Dermis microvascular lymphatic vessel endothelial cell (primary cell): ENCODE results near the gene CSAD. TPM values are rescaled to one million over a fixed set of nuclear protein-coding genes. Genes with fewer than 3 reads are reported as not detected.
"Not testable (repeated sequence)": the region's sequence is repeated elsewhere in the genome, so short reads cannot be mapped to it uniquely, and the experiment has no call there.

Source experiments
- DNase-seq, 2 donors: peaks; one replicate each; pipeline versions ENCODE4 v3.0.0 to v3.0.0-alpha.2; 2010; ENCODE audit warnings: low read depth in 2 of 2
- total RNA-seq: library from RNA; depleted of rRNA; stranded (reverse); fragments of >200 nt; gene quantifications from 2 replicates; pipeline ENCODE4 v1.2.1, GENCODE V29; 2014

Gene CSAD
- total RNA-seq, 1 donor from 2014 or later = 2.6 TPM

DNA sequence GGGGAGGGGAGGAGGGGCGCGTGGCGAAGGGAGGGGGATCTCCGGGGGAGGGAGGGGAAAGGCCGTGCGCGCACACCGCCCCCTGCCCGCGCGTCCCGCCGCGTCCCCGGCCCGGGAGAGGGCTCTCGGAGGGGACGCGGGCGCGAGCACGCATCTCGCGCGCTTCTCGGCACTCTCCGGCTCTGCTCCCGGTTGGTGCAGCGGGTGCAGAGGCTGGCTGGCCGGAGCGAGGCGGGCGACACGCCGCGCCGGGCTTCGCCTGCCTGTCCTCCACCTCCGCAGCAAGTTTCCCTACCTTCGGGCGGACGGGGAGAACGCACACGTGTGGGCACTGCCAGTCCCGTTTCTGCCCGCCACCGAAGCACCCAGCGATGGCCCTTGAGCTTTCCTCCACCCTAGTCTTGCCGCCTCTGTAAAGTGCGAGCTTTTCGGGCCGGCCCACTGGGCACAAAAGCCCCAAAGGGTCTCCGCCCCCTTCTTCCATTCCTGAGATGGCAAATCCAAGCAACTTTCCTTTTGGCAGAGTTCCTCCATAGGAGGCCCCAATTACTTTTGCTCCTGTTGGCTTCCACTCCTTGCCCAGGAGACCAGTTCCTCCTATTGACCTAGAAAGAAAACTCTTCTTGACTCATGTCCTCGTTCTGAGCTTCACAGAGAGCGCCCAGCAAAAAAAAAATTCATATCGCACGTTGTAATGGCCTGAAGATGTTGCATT, 363 bp upstream of the CSAD start:
- peak; percentile 60 to 88 for DNase-seq

- no peak for DNase-seq
Observed at GRCh38 chr12:53179687-53180219, 972 bp downstream of the CSAD start.

GRCh38 chr12:53178803-53179202, 1.9 kb downstream of the CSAD start:
- DNase-seq = not testable (repeated sequence)

GRCh38 chr12:53177447-53177846, 3.3 kb downstream of the CSAD start:
- DNase-seq = not testable (repeated sequence)

DNA sequence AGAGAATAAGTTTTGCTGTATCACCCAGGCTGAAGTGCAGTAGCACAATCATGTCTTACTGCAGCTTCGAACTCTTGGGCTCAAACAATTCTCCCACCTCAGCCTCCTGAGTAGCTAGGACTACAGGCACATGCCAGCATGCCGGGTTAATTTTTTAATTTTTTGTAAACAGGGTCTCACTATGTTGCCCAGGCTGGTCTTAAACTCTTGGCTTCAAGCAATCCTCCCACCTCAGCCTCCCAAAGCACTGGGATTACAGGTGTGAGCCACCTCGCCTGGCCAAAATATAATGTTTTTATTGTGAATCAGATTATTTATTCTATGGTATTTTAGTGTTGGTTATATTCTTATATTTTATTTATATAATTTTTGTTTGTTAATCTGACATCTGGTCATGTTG, 4.0 kb downstream of the CSAD start:
- no peak for DNase-seq

DNA sequence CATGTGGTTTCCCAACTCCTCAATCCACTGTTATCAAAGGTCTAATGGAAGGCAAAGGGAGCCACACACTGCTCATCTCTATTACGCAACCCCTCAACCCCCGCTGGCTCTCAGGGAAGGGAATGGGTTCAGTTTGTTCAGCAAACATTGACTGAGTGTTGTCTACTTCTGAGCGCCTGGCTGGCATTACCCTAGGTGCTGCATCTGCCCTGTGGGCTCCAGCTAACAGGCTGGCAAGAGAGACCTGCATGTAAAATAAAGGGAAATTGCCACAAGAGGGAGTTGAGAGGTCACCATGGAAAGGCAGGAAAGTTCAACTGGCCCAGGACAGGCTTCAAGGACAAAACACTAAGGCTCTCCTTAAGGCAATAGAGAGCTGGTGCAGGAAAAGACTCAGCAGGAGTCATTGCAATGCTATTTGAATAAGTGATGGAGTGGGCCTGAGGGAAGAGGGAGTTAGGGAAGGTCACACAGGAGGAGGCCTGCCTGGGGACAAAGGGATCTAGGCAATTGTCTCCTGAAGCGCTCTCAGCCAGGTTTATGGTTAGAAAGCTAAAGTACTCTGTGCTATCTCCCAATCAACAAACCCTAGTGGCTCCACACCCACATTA, 5.7 kb downstream of the CSAD start:
- peak; percentile 3 to 32 for DNase-seq

DNA sequence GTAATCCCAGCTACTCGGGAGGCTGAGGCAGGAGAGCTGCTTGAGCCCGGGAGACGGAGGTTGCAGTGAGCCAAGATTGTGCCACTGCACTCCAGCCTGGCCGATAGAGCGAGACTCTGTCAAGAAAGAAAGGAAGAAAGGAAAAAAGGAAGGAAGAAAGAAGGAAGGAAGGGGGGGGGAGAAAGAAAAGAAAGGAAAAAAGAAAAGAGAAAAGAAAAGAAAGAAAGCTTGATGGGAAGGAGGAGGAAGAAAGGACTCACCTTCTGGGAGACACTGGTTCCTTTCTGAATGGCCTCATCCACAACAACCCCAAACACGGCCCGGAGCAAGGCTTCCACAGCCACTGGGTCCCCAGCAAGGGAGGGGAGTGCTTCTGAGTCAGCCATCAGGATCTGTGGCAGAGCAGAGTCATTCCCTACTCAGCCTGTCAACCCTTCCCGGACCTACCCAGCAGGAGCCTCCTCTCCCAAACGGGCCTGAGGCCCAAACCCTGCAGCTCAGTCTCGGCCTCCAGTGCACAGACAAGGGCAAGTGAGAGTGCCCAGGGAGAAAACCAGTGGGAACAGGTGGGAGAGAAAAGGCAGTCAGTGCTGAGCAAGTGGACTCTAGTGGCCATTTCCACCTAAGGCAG, 7.5 kb downstream of the CSAD start:
- DNase-seq = no peak

DNA sequence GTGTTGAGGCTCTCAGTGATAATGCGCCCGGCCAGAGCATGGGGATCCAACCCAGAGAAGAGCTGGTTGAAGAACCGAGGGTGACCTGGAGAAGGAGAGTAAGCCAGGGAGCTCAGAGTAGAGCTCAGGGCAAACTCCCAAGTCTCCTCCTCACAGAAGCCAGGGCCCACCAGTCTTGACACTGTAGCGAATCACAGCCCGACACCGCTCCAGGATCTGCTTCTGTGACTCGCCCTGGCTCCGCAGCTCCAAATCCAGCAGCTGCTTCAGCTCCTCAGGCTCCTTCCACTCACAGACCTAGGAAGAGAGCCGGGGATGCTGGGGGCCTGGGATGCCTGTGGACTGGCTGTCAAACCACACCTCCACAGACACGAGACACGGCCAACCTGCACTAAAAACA, 8.4 kb downstream of the CSAD start:
- DNase-seq = no peak

GRCh38 chr12:53171725-53172329, 8.9 kb downstream of the CSAD start:
- no peak for DNase-seq

DNA sequence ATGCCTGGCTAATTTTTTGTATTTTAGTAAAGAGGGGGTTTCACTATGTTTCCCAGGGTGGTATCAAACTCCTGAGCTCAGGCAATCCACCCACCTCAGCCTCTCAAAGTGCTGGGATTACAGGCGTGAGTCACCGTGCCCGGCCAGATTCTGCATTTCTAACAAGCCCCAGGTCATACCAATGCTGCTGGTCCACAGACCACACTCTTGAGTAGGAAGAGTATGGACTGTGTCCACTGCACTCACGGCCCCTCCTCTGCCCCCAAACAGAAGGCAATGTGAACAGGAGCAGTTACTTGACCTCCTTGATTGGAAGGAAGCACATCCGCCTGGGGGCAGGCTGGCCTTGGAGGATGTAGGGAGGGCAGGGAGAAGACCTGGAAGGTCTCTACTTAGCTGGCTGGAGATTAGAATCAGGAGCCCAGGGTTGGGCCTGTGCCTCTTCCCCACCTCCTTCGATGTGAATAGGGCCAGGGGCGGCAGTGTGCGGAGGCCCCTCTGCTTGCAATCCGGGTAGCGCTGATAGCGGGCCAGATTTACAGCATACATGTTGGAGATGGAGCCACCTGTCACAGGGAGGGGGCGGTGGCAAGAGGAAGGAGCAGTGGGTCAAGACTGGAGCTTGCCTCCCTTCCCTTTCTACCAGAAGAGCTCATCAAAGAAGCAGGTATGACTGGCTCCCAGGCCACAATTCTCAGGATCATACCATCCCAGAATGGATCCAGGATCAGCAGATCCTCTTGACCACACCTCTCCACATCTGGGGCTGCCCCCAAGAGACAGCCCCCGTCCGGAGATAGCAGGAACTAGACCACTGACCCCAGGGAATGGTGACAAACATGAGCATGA, 9.6 kb downstream of the CSAD start:
- no peak for DNase-seq

- no peak for DNase-seq
Observed at GRCh38 chr12:53170215-53170614, 10.5 kb downstream of the CSAD start.

- DNase-seq = no peak
Observed at GRCh38 chr12:53169644-53170043, 11.1 kb downstream of the CSAD start.

- no peak for DNase-seq
Observed at GRCh38 chr12:53166837-53167236, 13.9 kb downstream of the CSAD start.

- DNase-seq = not testable (repeated sequence)
Observed at GRCh38 chr12:53163008-53163407, 17.7 kb downstream of the CSAD start.

GRCh38 chr12:53161119-53161911, 19.4 kb downstream of the CSAD start:
- DNase-seq = no peak

DNA sequence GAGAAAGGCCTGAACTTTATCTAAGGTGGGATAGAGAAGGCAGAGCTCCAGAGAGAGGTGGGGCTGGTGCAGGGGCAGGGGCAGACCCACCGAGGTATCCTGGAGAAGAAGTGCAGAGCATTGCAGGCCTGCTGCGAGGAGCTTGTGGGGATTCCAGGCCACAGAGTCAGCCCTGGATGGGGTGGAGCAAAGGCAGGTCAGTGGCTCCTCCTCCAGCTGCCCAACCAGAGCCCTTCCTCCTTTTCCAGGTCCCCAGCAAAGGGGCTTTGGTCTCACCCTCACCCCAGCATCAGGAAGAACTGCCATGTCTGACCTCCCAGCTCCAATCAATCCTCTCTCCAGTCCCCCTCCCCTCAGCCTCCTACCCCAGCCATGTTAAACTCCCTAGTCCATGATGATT, 20.1 kb downstream of the CSAD start:
- no peak for DNase-seq

DNA sequence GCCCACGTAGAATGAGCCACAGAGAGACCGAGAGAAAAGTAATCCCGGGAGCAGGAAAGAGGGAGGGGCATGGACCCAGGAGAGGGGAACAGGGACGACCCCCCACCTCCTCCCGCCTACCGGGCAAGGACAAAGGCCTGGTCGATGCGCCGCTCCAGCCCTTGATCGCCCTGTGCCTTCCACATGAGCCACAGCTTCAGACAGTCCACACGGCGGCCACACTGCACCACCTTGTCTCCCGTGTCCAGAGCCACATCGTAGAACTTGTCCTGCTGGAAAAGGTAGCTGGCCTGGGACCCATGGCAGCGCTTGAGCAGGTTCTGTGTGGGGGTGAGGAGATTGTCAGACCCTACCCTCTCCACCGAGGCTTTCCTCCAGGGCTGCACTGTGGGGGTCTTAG, 20.7 kb downstream of the CSAD start:
- DNase-seq = no peak

DNA sequence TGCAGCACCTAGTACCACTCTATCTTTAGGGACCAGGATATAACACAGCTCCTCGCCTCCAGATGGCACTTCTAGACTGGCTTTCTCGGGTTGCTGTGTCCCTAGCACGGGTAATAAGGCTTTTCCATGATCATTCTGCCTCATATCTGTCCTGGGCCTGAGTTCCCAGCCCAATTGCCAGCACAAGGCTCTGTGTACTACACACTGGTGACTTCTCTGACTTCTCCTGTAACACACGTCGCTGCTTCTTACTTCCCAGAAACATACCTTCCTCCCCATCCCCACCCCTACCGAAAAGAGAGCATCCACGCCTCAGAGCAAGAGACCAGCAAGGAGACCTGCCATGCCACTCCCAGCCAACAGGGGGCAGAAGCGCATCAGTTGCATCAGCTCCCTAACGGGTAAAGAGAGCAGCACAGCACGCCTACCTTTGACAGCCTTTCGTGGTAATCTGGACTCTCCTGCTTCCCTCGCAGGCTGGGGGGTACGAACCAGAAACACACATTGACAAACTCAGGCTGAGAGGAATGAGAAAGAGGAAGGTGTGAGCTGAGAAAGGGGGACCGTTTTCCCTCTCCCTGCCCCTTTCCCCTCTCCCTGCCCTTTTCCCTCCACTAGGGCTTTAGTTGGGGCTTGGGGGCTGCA, 21.4 kb downstream of the CSAD start:
- DNase-seq = peak; percentile 52 to 70

DNA sequence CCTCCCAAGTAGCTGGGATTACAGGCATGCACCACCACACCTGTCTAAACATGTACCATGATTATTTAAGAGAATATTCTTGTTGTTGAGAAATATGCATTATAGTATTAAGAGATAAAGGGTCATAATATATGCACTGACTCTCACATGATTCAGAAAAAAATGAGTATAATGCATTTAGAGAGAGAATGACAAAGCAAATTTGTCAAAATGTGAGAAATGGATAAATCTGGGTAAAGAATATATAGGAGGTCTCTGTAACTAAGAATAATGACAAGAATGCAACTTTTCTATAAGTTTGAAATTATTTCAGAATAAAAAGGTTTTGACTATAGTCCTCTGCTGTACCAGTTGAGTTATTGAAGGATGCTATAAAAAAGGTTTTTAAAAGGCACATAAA, 28.3 kb downstream of the CSAD start:
- DNase-seq = no peak

GRCh38 chr12:53151039-53151438, 29.7 kb downstream of the CSAD start:
- DNase-seq = no peak
